Measurements from ENCODE around the gene PRKAG2. TPM values are rescaled to one million over a fixed set of nuclear protein-coding genes. Genes with fewer than 3 reads are reported as not detected.

Gene PRKAG2
- total and polyA plus RNA-seq, 9 donors = 9.3 to 37.7 (median 22.6) TPM

- no peaks in the 10 kb centered on the region for H3K27me3 ChIP-seq
- TF ChIP-seq EP300 (IDR thresholded peaks at IDR 0.05) = no peak
- no peak for DNase-seq
- no peaks in the 10 kb centered on the region for H3K9me3 ChIP-seq
- 36 to 66% (median 48%) methylated on average over 7 of the region's 7 CpGs for WGBS, 3 donors
- H3K4me1 ChIP-seq (ENCODE audit: insufficient read depth) = peaks cover 16% of the 10 kb centered on the region
- H3K27ac ChIP-seq = no peak overlapping the region
- intact Hi-C loops (cut with DNase I) = loop anchor here in 1 of 4 donors (10.0 kb wide), 1 partner anchor 122 kb away; no protein-coding TSS in a partner anchor
- H3K36me3 ChIP-seq = no peaks in the 10 kb centered on the region
- no peak overlapping the region for H3K4me3 ChIP-seq
These were observed 364.6 kb downstream of the PRKAG2 start for GRCh38 chr7:151512353-151512752.

GRCh38 chr7:151511946-151512345 lies 365.0 kb downstream of the PRKAG2 start:
- no peak for DNase-seq
- TF ChIP-seq POLR2A (IDR thresholded peaks at IDR 0.05) (no peak), EP300 (IDR thresholded peaks at IDR 0.05) (no peak), CTCF (IDR thresholded peaks at IDR 0.05) (no peak)
- Histone ChIP-seq H3K27ac (no peak overlapping the region), H3K9me3 (no peaks in the 10 kb centered on the region), H3K4me1 (ENCODE audit: insufficient read depth) (peaks cover 14% of the 10 kb centered on the region), H3K36me3 (no peaks in the 10 kb centered on the region), H3K27me3 (no peaks in the 10 kb centered on the region), H3K4me3 (no peak overlapping the region)
- WGBS, 3 donors = 89 to 93% (median 92%) methylated on average over 4 of the region's 4 CpGs
- intact Hi-C loops (cut with DNase I) = loop anchor here in 1 of 4 donors (10.0 kb wide), 1 partner anchor 123 kb away; no protein-coding TSS in a partner anchor

- H3K27me3 ChIP-seq = no peaks in the 10 kb centered on the region
- intact Hi-C loops (cut with DNase I) = loop anchor here in 1 of 4 donors (10.0 kb wide), 1 partner anchor 124 kb away; no protein-coding TSS in a partner anchor
- no peak overlapping the region for H3K27ac ChIP-seq
- H3K9me3 ChIP-seq = no peaks in the 10 kb centered on the region
- peaks cover 15% of the 10 kb centered on the region for H3K4me1 ChIP-seq (ENCODE audit: insufficient read depth)
- no peak overlapping the region for H3K4me3 ChIP-seq
- no peaks in the 10 kb centered on the region for H3K36me3 ChIP-seq
- DNase-seq = no peak
- TF ChIP-seq CTCF (IDR thresholded peaks at IDR 0.05) (no peak), EP300 (IDR thresholded peaks at IDR 0.05) (no peak), POLR2A (IDR thresholded peaks at IDR 0.05) (no peak)
- WGBS, 3 donors = 81 to 88% (median 84%) methylated on average over 4 of the region's 4 CpGs
These were observed 365.6 kb downstream of the PRKAG2 start for GRCh38 chr7:151511270-151511669.

- 75 to 88% (median 82%) methylated on average over 5 of the region's 5 CpGs for WGBS, 3 donors
- no peak overlapping the region for H3K4me3 ChIP-seq
- no peak for TF ChIP-seq POLR2A (IDR thresholded peaks at IDR 0.05)
- TF ChIP-seq CTCF (IDR thresholded peaks at IDR 0.05) = no peak
- TF ChIP-seq EP300 (IDR thresholded peaks at IDR 0.05) = no peak
- intact Hi-C loops (cut with DNase I) = loop anchor here in 1 of 4 donors (10.0 kb wide), 1 partner anchor 125 kb away; no protein-coding TSS in a partner anchor
- H3K9me3 ChIP-seq = no peaks in the 10 kb centered on the region
- peaks cover 15% of the 10 kb centered on the region for H3K4me1 ChIP-seq (ENCODE audit: insufficient read depth)
- DNase-seq = no peak
- no peak overlapping the region for H3K27ac ChIP-seq
- no peaks in the 10 kb centered on the region for H3K36me3 ChIP-seq
- no peaks in the 10 kb centered on the region for H3K27me3 ChIP-seq
These were observed 367.1 kb downstream of the PRKAG2 start for GRCh38 chr7:151509670-151510333.

GRCh38 chr7:151508991-151509390 lies 367.9 kb downstream of the PRKAG2 start:
- DNase-seq = no peak
- no peaks in the 10 kb centered on the region for H3K27me3 ChIP-seq
- no peaks in the 10 kb centered on the region for H3K9me3 ChIP-seq
- peaks cover 13% of the 10 kb centered on the region for H3K4me1 ChIP-seq (ENCODE audit: insufficient read depth)
- no peak for TF ChIP-seq EP300 (IDR thresholded peaks at IDR 0.05)
- TF ChIP-seq CTCF (IDR thresholded peaks at IDR 0.05) = no peak
- TF ChIP-seq POLR2A (IDR thresholded peaks at IDR 0.05) = no peak
- intact Hi-C loops (cut with DNase I) = no loop called here
- H3K36me3 ChIP-seq = no peaks in the 10 kb centered on the region
- WGBS, 3 donors = 62 to 82% (median 78%) methylated on average over 6 of the region's 6 CpGs
- H3K4me3 ChIP-seq = no peak overlapping the region
- H3K27ac ChIP-seq = no peak overlapping the region
